Testis (tissue), 3 donors: ENCODE measurements around the gene MED12L. TPM values are rescaled to one million over a fixed set of nuclear protein-coding genes. Genes with fewer than 3 reads are reported as not detected.

ENCODE experiments used
- DNase-seq: peaks from one replicate; pipeline ENCODE4 v3.0.0-alpha.2; 2019
- H3K27ac ChIP-seq, 2 donors: fragments of 200-600 bp; sonication (generic); one replicate each; pipeline ENCODE4 v1.5.1; 2019
- H3K27me3 ChIP-seq: fragments of 200-600 bp; sonication (generic); one replicate; pipeline ENCODE4 v1.5.1; 2019
- H3K36me3 ChIP-seq: fragments of 200-600 bp; sonication (generic); one replicate; pipeline ENCODE4 v1.5.1; 2017; ENCODE audit warnings: low read depth; ENCODE audit errors: missing control alignments
- H3K4me1 ChIP-seq: fragments of 200-600 bp; sonication (generic); one replicate; pipeline ENCODE4 v1.5.1; 2019
- H3K4me3 ChIP-seq, 2 donors: fragments of 200-600 bp; sonication (generic); one replicate each; pipeline ENCODE4 v1.5.1; 2017 to 2019
- H3K9me3 ChIP-seq: fragments of 200-600 bp; sonication (generic); one replicate; pipeline ENCODE4 v1.5.1; 2017
- CTCF ChIP-seq, 3 experiments: fragments of 450-650 bp in 2 of 3; fragments of 200-600 bp in 1 of 3; sonication (generic) in 1 of 3; IDR thresholded peaks; one replicate each; pipeline ENCODE4 v1.5.1; 2016 to 2019; ENCODE audit warnings: antibody characterized with exemption in 3 of 3, mild to moderate bottlenecking in 2 of 3, moderate library complexity in 1 of 3
- POLR2A ChIP-seq: fragments of 450-650 bp; IDR thresholded peaks from one replicate; pipeline ENCODE4 v1.6.1; 2017; ENCODE audit warnings: antibody characterized with exemption, mild to moderate bottlenecking, moderate library complexity
- whole genome bisulfite sequencing, 2 donors: methylation state at CpG; one replicate each; pipeline ENCODE4 v1.1.5; 2018; 5-methylcytosine and 5-hydroxymethylcytosine counted together
- intact Hi-C: fragments of 100-400 bp; cut with DNase I; formaldehyde crosslinking; loops from one replicate; pipeline ENCODE4 v1.15.1; 2023; ENCODE audit warnings: low total_unique reads
- polyA plus RNA-seq: library from polyadenylated mRNA; stranded (reverse); fragments of 350-450 nt; fragmentation: Illumina TruSeq; extraction: RNeasy Lipid Tissue Mini Kit (QIAGEN cat#74804); gene quantifications from one replicate; pipeline ENCODE4 v1.2.3, GENCODE V29; 2014; ENCODE audit warnings: low read depth, low replicate concordance; ENCODE audit not compliant: insufficient read depth
- total RNA-seq, 2 donors: library from RNA; depleted of rRNA; stranded (reverse); fragments of >200 nt; gene quantifications; one replicate each; pipeline ENCODE4 v1.2.3, GENCODE V29; 2016

MED12L gene
- total and polyA plus RNA-seq, 3 donors from 2014 or later = 10.3 to 18.5 (median 10.4) TPM

- H3K4me1 ChIP-seq = no peaks in the 10 kb centered on the region
- WGBS, 2 donors = 89 to 97% methylated on average over 5 of the region's 5 CpGs
- H3K27me3 ChIP-seq = no peaks in the 10 kb centered on the region
- TF ChIP-seq POLR2A = no peak
- H3K36me3 ChIP-seq = no peaks in the 10 kb centered on the region
- no peak overlapping the region for H3K4me3 ChIP-seq
- DNase-seq = no peak
- intact Hi-C loops = no loop called here
- H3K27ac ChIP-seq = no peak overlapping the region
- H3K9me3 ChIP-seq = no peaks in the 10 kb centered on the region
Measured at GRCh38 chr3:151314593-151314992, 229.1 kb downstream of the MED12L start.

DNA sequence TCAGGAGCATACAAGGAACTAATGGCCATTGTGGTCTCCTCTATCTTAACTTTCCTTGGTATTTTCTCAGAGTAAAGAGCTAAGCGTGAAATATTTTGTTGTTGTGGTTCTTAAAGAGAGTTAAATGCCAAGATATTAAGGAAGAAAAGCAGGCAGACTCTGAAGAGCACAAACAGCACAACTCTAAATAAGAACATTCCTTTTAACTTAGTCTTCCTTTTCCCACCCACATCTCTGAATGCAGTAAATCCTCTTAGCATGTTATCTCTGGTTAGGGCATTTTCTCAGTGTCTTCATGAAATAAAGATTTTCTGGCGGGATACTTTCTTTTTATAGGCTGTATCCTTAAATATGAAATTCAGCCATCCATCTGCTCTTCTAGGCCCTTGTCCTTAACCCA lies 229.7 kb downstream of the MED12L start:
- TF ChIP-seq POLR2A (no peak), CTCF (IDR thresholded peaks at IDR 0.05) (no peak)
- Histone ChIP-seq H3K4me1 (no peaks in the 10 kb centered on the region), H3K9me3 (no peaks in the 10 kb centered on the region), H3K27me3 (no peaks in the 10 kb centered on the region), H3K36me3 (no peaks in the 10 kb centered on the region), H3K27ac (no peak overlapping the region), H3K4me3 (no peak overlapping the region)
- WGBS, 2 donors = 83 to 91% methylated on average over 2 of the region's 2 CpGs
- intact Hi-C loops = no loop called here
- no peak for DNase-seq

GRCh38 chr3:151315846-151316245 lies 230.4 kb downstream of the MED12L start:
- WGBS, 2 donors = 84 to 86% methylated on average over 2 of the region's 2 CpGs
- H3K27me3 ChIP-seq = no peaks in the 10 kb centered on the region
- no peak overlapping the region for H3K4me3 ChIP-seq
- H3K36me3 ChIP-seq = no peaks in the 10 kb centered on the region
- H3K4me1 ChIP-seq = no peaks in the 10 kb centered on the region
- intact Hi-C loops = no loop called here
- no peak for DNase-seq
- no peak overlapping the region for H3K27ac ChIP-seq
- H3K9me3 ChIP-seq = no peaks in the 10 kb centered on the region
- TF ChIP-seq CTCF (IDR thresholded peaks at IDR 0.05) = no peak
- TF ChIP-seq POLR2A = no peak

- DNase-seq = no peak
- Histone ChIP-seq H3K36me3 (no peaks in the 10 kb centered on the region), H3K4me1 (no peaks in the 10 kb centered on the region), H3K27me3 (no peaks in the 10 kb centered on the region), H3K4me3 (no peak within 1 kb of the TSS), H3K9me3 (no peaks in the 10 kb centered on the region), H3K27ac (no peak within 1 kb of the TSS)
- intact Hi-C loops = no loop called here
- no peak for TF ChIP-seq POLR2A
- TF ChIP-seq CTCF (IDR thresholded peaks at IDR 0.05) = no peak
- 82 to 90% methylated on average over 7 of the region's 7 CpGs for WGBS, 2 donors
Measured at GRCh38 chr3:151316267-151316991, 231.0 kb downstream of the MED12L start, which contains the start of gene GPR87. Gene GPR87, minus strand, starts transcription at chr3:151316820. Its CDS starts 16,720 bp downstream, at chr3:151300100.

GRCh38 chr3:151318313-151318712 lies 232.8 kb downstream of the MED12L start:
- H3K27me3 ChIP-seq = no peaks in the 10 kb centered on the region
- TF ChIP-seq POLR2A (no peak), CTCF (IDR thresholded peaks at IDR 0.05) (no peak)
- H3K36me3 ChIP-seq = no peaks in the 10 kb centered on the region
- DNase-seq = no peak
- H3K4me1 ChIP-seq = no peaks in the 10 kb centered on the region
- no peak overlapping the region for H3K27ac ChIP-seq
- no peaks in the 10 kb centered on the region for H3K9me3 ChIP-seq
- intact Hi-C loops = no loop called here
- H3K4me3 ChIP-seq = no peak overlapping the region
